Keratinocyte (primary cell): ENCODE results near the gene CAMK2D. TPM values are rescaled to one million over a fixed set of nuclear protein-coding genes. Genes with fewer than 3 reads are reported as not detected.

Experiments used
- DNase-seq: peaks from one replicate; pipeline ENCODE4 v3.0.0-alpha.2; 2011; ENCODE audit warnings: low read depth, missing footprints, low spot score
- FAIRE-seq: peaks from 2 replicates; lab custom pipeline; 2011; peaks lifted over from hg19 to GRCh38; lab: Jason Lieb, UNC
- H2AFZ ChIP-seq: 2 replicates; pipeline ENCODE4 v1.6.0; 2012; ENCODE audit warnings: low read length, control low read depth, inconsistent platforms; ENCODE audit not compliant: control insufficient read depth
- H3K27ac ChIP-seq: 2 replicates; pipeline ENCODE4 v1.5.1; 2011; ENCODE audit warnings: low read length; ENCODE audit not compliant: control insufficient read depth, insufficient read depth
- H3K27me3 ChIP-seq: 3 replicates; pipeline ENCODE4 v1.6.0; 2011; ENCODE audit warnings: low read length; ENCODE audit not compliant: control insufficient read depth, insufficient read depth; ENCODE audit errors: extremely low read depth
- H3K36me3 ChIP-seq, 2 experiments: 2 replicates in 1 of 2; 3 replicates in 1 of 2; pipeline ENCODE4 v1.5.1; 2011; ENCODE audit warnings: low read length in 2 of 2, mild to moderate bottlenecking in 1 of 2; ENCODE audit not compliant: control insufficient read depth in 2 of 2, insufficient read depth in 2 of 2; ENCODE audit errors: extremely low read depth in 1 of 2
- H3K4me1 ChIP-seq: 3 replicates; pipeline ENCODE4 v1.5.1; 2011; ENCODE audit warnings: low read length; ENCODE audit not compliant: control insufficient read depth, insufficient read depth; ENCODE audit errors: extremely low read depth
- H3K4me2 ChIP-seq: 3 replicates; pipeline ENCODE4 v1.6.0; 2011; ENCODE audit warnings: low read depth, low read length; ENCODE audit not compliant: control insufficient read depth, insufficient read depth; ENCODE audit errors: extremely low read depth
- H3K4me3 ChIP-seq, 3 experiments: fragments of 200-600 bp in 1 of 3; sonication (generic) in 1 of 3; 2 replicates in 2 of 3; 3 replicates in 1 of 3; pipeline ENCODE4 v1.5.1; 2011 to 2016; ENCODE audit warnings: low read length in 3 of 3, mild to moderate bottlenecking in 3 of 3, control low read depth in 2 of 3, inconsistent platforms in 1 of 3, low read depth in 1 of 3, mixed read lengths in 1 of 3, mixed run types in 1 of 3, moderate library complexity in 1 of 3; ENCODE audit not compliant: control insufficient read depth in 2 of 3, insufficient read depth in 2 of 3; ENCODE audit errors: extremely low read depth in 1 of 3
- H3K79me2 ChIP-seq: 2 replicates; pipeline ENCODE4 v1.6.0; 2012; ENCODE audit warnings: low read length; ENCODE audit not compliant: control insufficient read depth, insufficient read depth
- H3K9ac ChIP-seq: 3 replicates; pipeline ENCODE4 v1.6.0; 2011; ENCODE audit warnings: low read length; ENCODE audit not compliant: control insufficient read depth, insufficient read depth; ENCODE audit errors: extremely low read depth
- H3K9me1 ChIP-seq: 3 replicates; pipeline ENCODE4 v1.6.0; 2011; ENCODE audit warnings: low read length; ENCODE audit not compliant: control insufficient read depth, insufficient read depth; ENCODE audit errors: extremely low read depth
- H3K9me3 ChIP-seq: 2 replicates; pipeline ENCODE4 v1.5.1; 2012; ENCODE audit warnings: low read depth, low read length; ENCODE audit not compliant: control insufficient read depth
- H4K20me1 ChIP-seq: 3 replicates; pipeline ENCODE4 v1.6.0; 2011; ENCODE audit warnings: low read length; ENCODE audit not compliant: control insufficient read depth, insufficient read depth; ENCODE audit errors: extremely low read depth
- EZH2 ChIP-seq: IDR thresholded peaks from one replicate; pipeline ENCODE4 v1.6.1; 2012; ENCODE audit warnings: inconsistent platforms, mild to moderate bottlenecking, low read length, moderate library complexity
- dilution Hi-C: fragments of 300-500 bp; cut with MboI; formaldehyde crosslinking; loops from one replicate; pipeline ENCODE4 v1.7.0; 2020; ENCODE audit warnings: low sequenced_read_pairs; ENCODE audit not compliant: extremely low pct_ligation_motif_present
- polyA plus RNA-seq, 5 experiments: library from polyadenylated mRNA; depleted of rRNA in 3 of 5; stranded (reverse) in 3 of 5; stranded (forward) in 1 of 5; unstranded in 1 of 5; fragments of >200 nt; gene quantifications; 1 replicate in 1 of 5; 2 replicates in 3 of 5; 3 replicates in 1 of 5; pipeline versions ENCODE4 v1.2.1 to v1.2.3, GENCODE V29; 2011 to 2012; ENCODE audit warnings: missing spikeins in 2 of 5, low read depth in 1 of 5, low replicate concordance in 1 of 5
- TF ChIP-seq, protein P1 (sequence below), 3 experiments: IDR thresholded peaks in 1 of 3; conservative IDR thresholded peaks in 1 of 3; optimal IDR thresholded peaks in 1 of 3; 2 replicates in 2 of 3; 3 replicates in 1 of 3; pipeline versions ENCODE3 to v1.5.1; 2011; ENCODE audit warnings: low read length in 3 of 3, mild to moderate bottlenecking in 3 of 3, moderate library complexity in 2 of 3, control low read depth in 1 of 3, inconsistent platforms in 1 of 3; ENCODE audit not compliant: insufficient read depth in 2 of 3; ENCODE audit errors: extremely low read depth in 1 of 3

Gene CAMK2D
- polyA plus RNA-seq, 1 donor (not counting 4 experiments of a cell fraction or from before 2014, with no cell fraction given) = 18.8 TPM

DNA sequence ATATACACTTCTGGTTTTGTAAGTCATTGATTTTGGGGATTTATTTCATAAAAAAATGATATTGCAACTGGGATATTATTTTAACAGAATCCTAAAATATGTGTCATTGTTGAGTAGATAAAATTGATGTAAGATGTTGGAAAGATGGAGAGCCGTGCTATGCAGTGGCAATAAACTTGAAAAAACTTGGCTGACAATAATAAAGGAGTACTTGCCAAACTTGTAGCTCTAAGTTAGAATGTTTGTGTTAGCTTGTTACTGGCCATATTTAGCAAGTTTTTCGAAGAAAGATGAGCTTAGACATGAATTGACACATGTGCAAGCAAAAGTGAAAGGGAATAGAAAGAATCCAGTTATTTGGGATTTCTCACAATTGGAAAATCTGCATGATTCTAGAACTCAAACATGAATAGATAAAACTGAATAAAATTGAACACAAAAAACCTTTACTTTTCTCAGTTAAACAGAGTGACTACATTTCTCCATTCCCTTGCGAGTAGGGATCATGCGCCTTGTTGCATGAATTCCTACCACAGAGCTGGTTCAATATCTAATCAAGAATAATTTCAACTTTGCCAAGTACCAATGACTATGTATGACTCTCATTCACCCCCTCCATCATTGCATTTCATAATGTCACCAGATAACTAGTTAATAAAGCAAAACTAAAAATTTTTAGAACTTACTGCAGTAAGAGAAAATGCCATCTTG, 327.8 kb downstream of the CAMK2D start:
- peak overlapping the region; percentile 18 for H3K4me2 ChIP-seq
- H3K27me3 ChIP-seq = no peaks in the 10 kb centered on the region
- H3K36me3 ChIP-seq = no peaks in the 10 kb centered on the region
- DNase-seq (no peak), FAIRE-seq (no peak)
- H3K9me3 ChIP-seq = no peaks in the 10 kb centered on the region
- H4K20me1 ChIP-seq = no peaks in the 10 kb centered on the region
- H3K4me1 ChIP-seq = peaks cover 19% of the 10 kb centered on the region
- H3K27ac ChIP-seq = peak overlapping the region; percentile 36
- H2AFZ ChIP-seq = no peak overlapping the region
- no peaks in the 10 kb centered on the region for H3K79me2 ChIP-seq
- no peak overlapping the region for H3K9ac ChIP-seq
- TF ChIP-seq, protein P1, sequence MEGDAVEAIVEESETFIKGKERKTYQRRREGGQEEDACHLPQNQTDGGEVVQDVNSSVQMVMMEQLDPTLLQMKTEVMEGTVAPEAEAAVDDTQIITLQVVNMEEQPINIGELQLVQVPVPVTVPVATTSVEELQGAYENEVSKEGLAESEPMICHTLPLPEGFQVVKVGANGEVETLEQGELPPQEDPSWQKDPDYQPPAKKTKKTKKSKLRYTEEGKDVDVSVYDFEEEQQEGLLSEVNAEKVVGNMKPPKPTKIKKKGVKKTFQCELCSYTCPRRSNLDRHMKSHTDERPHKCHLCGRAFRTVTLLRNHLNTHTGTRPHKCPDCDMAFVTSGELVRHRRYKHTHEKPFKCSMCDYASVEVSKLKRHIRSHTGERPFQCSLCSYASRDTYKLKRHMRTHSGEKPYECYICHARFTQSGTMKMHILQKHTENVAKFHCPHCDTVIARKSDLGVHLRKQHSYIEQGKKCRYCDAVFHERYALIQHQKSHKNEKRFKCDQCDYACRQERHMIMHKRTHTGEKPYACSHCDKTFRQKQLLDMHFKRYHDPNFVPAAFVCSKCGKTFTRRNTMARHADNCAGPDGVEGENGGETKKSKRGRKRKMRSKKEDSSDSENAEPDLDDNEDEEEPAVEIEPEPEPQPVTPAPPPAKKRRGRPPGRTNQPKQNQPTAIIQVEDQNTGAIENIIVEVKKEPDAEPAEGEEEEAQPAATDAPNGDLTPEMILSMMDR (optimal IDR thresholded peaks at IDR 0.05 in 1 of 3, IDR thresholded peaks at IDR 0.05 in 1 of 3, conservative IDR thresholded peaks at IDR 0.05 in 1 of 3; ENCODE audit: extremely low read depth in 1 of 3, insufficient read depth in 2 of 3, low read length in 3 of 3) = no peak
- no peak for TF ChIP-seq EZH2
- dilution Hi-C loops = no loop called here
- H3K4me3 ChIP-seq = no peak overlapping the region
- H3K9me1 ChIP-seq = no peaks in the 10 kb centered on the region

DNA sequence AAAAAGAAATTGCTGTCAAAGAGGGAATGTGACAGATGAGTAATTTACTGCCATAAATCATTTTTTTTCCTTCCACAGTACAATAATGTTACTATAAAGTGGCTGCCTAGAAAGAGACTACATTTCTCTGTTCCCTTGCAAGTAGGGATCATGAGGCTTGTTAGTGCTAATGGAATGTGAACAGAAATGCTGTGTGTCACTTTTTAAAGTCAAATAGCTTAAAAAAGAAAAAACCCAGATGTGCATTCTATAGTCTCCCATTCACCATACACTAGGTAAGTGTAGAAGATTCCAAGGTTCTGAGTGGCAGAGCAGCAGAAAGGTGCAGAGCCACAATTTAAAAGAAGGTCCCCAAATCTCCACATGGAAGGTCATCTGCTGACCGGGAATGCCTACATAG, 328.4 kb downstream of the CAMK2D start:
- H3K9ac ChIP-seq = no peak overlapping the region
- H3K36me3 ChIP-seq = no peaks in the 10 kb centered on the region
- H2AFZ ChIP-seq = no peak overlapping the region
- no peak for DNase-seq
- dilution Hi-C loops = no loop called here
- no peak for FAIRE-seq
- H3K79me2 ChIP-seq = no peaks in the 10 kb centered on the region
- H3K4me1 ChIP-seq = peaks cover 19% of the 10 kb centered on the region
- no peaks in the 10 kb centered on the region for H4K20me1 ChIP-seq
- H3K4me3 ChIP-seq = no peak overlapping the region
- no peaks in the 10 kb centered on the region for H3K27me3 ChIP-seq
- H3K27ac ChIP-seq = no peak overlapping the region
- no peaks in the 10 kb centered on the region for H3K9me3 ChIP-seq
- no peaks in the 10 kb centered on the region for H3K9me1 ChIP-seq
- H3K4me2 ChIP-seq = no peak overlapping the region
- TF ChIP-seq EZH2 = no peak
- TF ChIP-seq, protein P1 (optimal IDR thresholded peaks at IDR 0.05 in 1 of 3, IDR thresholded peaks at IDR 0.05 in 1 of 3, conservative IDR thresholded peaks at IDR 0.05 in 1 of 3; ENCODE audit: extremely low read depth in 1 of 3, insufficient read depth in 2 of 3, low read length in 3 of 3) = no peak
